CD4-positive, CD25-positive, alpha-beta regulatory T cell (primary cell): ENCODE data around the gene CNN2. TPM values are rescaled to one million over a fixed set of nuclear protein-coding genes. Genes with fewer than 3 reads are reported as not detected.

Experiments
- ATAC-seq, 2 donors: fragments of 150-1000 bp; cut with Tn5 transposase; one replicate each; pipeline ENCODE4 v1.10.0; 2021; ENCODE audit warnings: low read depth in 2 of 2, moderate number of reproducible peaks in 2 of 2, moderate library complexity in 1 of 2
- DNase-seq, 3 donors: peaks; one replicate each; pipeline versions ENCODE4 v3.0.0 to v3.0.0-alpha.2; 2012 to 2022; ENCODE audit warnings: mixed read lengths in 1 of 3
- H3K27ac ChIP-seq: one replicate; pipeline ENCODE4 v1.7.0; 2013; ENCODE audit warnings: mild to moderate bottlenecking, low read length; ENCODE audit not compliant: insufficient read depth, poor library complexity, severe bottlenecking
- H3K27me3 ChIP-seq: one replicate; pipeline ENCODE4 v1.7.0; 2013; ENCODE audit warnings: low read length; ENCODE audit not compliant: control insufficient read depth, insufficient read depth
- H3K36me3 ChIP-seq: one replicate; pipeline ENCODE4 v1.7.0; 2013; ENCODE audit warnings: mild to moderate bottlenecking, low read length, moderate library complexity; ENCODE audit not compliant: control insufficient read depth, insufficient read depth
- H3K4me1 ChIP-seq: 2 replicates; pipeline ENCODE4 v1.7.0; 2013; ENCODE audit warnings: mild to moderate bottlenecking, low read length; ENCODE audit not compliant: insufficient read depth, control insufficient read depth, poor library complexity, severe bottlenecking
- H3K4me3 ChIP-seq: one replicate; pipeline ENCODE4 v1.7.0; 2013; ENCODE audit warnings: low read depth, mild to moderate bottlenecking, low read length, moderate library complexity
- H3K9me3 ChIP-seq, 2 experiments: 1 replicate in 1 of 2; 2 replicates in 1 of 2; pipeline ENCODE4 v1.7.0; 2013; ENCODE audit warnings: low read length in 2 of 2, mild to moderate bottlenecking in 1 of 2, moderate library complexity in 1 of 2; ENCODE audit not compliant: control insufficient read depth in 2 of 2
- H3K27ac Mint-ChIP-seq, 3 donors: one replicate each; pipeline ENCODE4 v1.8.0; 2020 to 2022; ENCODE audit warnings: mild to moderate bottlenecking in 3 of 3, mixed read lengths in 3 of 3, moderate library complexity in 2 of 3
- H3K27me3 Mint-ChIP-seq: one replicate; pipeline ENCODE4 v1.8.0; 2022; ENCODE audit warnings: mild to moderate bottlenecking, mixed read lengths
- H3K36me3 Mint-ChIP-seq: one replicate; pipeline ENCODE4 v1.8.0; 2020; ENCODE audit warnings: mixed read lengths
- H3K4me1 Mint-ChIP-seq, 4 donors: one replicate each; pipeline ENCODE4 v1.8.0; 2020 to 2022; ENCODE audit warnings: mixed read lengths in 4 of 4, mild to moderate bottlenecking in 1 of 4
- H3K4me3 Mint-ChIP-seq, 4 donors: one replicate each; pipeline ENCODE4 v1.8.0; 2020 to 2022; ENCODE audit warnings: mild to moderate bottlenecking in 4 of 4, mixed read lengths in 4 of 4, moderate library complexity in 3 of 4
- H3K9me3 Mint-ChIP-seq, 7 donors: one replicate each; pipeline ENCODE4 v1.8.0; 2020 to 2022; ENCODE audit warnings: mixed read lengths in 7 of 7, mild to moderate bottlenecking in 3 of 7, moderate library complexity in 2 of 7
- polyA plus RNA-seq, 4 donors: library from polyadenylated mRNA; unstranded; fragments of 300-500 nt; fragmentation: Illumina TruSeq; gene quantifications; one replicate each; pipeline ENCODE4 v1.2.3, GENCODE V29; 2021
- total RNA-seq: library from RNA; stranded (reverse); gene quantifications from one replicate; pipeline ENCODE4 v1.2.3, GENCODE V29; 2022

The CNN2 gene
- total and polyA plus RNA-seq, 5 donors from 2014 or later, result 378 to 426 (median 397) TPM

- H3K9me3 ChIP-seq, result no peaks in the 10 kb centered on the region
- peaks cover 0 to 2% (median 0%) of the 10 kb centered on the region in 7 donors for H3K9me3 Mint-ChIP-seq
- H3K27ac Mint-ChIP-seq, result peak overlapping the region in 2 of 3 donors; percentile 36 to 60
- H3K36me3 Mint-ChIP-seq, result peaks cover 10% of the 10 kb centered on the region
- no peak overlapping the region for H3K4me3 ChIP-seq
- no peaks in the 10 kb centered on the region for H3K27me3 Mint-ChIP-seq
- H3K4me3 Mint-ChIP-seq, result peak overlapping the region; percentile 71 to 99 (median 82)
- H3K36me3 ChIP-seq, result peaks cover 2% of the 10 kb centered on the region
- DNase-seq (no peak), ATAC-seq (no peak)
- H3K4me1 Mint-ChIP-seq, result peaks cover 0 to 51% (median 15%) of the 10 kb centered on the region in 4 donors
- H3K4me1 ChIP-seq, result peaks cover 53% of the 10 kb centered on the region
- H3K27ac ChIP-seq, result peak overlapping the region; percentile 96
- H3K27me3 ChIP-seq, result no peaks in the 10 kb centered on the region
These were observed 39.2 kb downstream of the CNN2 start for GRCh38 chr19:1065606-1066109.

DNA sequence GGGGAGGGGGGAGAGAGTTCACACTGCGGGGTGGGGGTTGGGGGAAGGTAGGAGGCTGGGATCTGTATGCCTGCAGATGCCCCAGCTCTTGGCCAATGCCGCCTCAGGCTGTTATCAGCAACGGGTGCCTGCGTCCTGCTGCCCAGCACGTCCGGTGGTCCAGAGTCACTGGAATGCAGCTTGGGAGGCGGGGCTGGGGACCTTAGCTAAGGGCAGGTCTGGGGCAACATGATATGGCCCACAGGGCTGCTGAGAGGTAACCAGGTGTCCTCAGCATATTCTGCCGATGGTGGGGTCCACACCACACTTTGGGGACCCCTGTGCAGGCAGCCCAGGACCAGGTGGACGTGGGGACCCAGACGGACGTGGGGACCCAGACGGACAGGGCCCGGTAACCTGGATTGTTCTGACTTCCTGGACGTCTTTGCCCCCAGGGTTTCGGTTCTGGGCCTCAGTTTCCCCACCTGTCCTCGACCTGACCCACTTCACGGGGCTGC is 39.9 kb downstream of the CNN2 start:
- Mint-ChIP-seq H3K9me3 (peaks cover 0 to 2% (median 0%) of the 10 kb centered on the region in 7 donors), H3K4me1 (peaks cover 0 to 52% (median 15%) of the 10 kb centered on the region in 4 donors)
- peaks cover 58% of the 10 kb centered on the region for H3K4me1 ChIP-seq

GRCh38 chr19:1066748-1067340 is 40.4 kb downstream of the CNN2 start, which contains the start of gene ARHGAP45:
Gene ARHGAP45 (plus strand): TSS chr19:1067167. CDS start chr19:1067406, 239 bp downstream.
- ATAC-seq (peak; percentile 52 to 61), DNase-seq (peak; percentile 80 to 94 (median 86))
- Mint-ChIP-seq H3K27me3 (no peaks in the 10 kb centered on the region), H3K9me3 (peaks cover 0 to 2% (median 0%) of the 10 kb centered on the region in 7 donors), H3K4me3 (peak within 1 kb of the TSS; percentile 92 to 99 (median 96)), H3K27ac (peak within 1 kb of the TSS; percentile 92 to 94 (median 94)), H3K4me1 (peaks cover 0 to 56% (median 17%) of the 10 kb centered on the region in 4 donors), H3K36me3 (peaks cover 13% of the 10 kb centered on the region)
- Histone ChIP-seq H3K36me3 (peaks cover 8% of the 10 kb centered on the region), H3K27me3 (no peaks in the 10 kb centered on the region), H3K9me3 (no peaks in the 10 kb centered on the region), H3K4me1 (peaks cover 63% of the 10 kb centered on the region), H3K27ac (peak within 1 kb of the TSS; percentile 96), H3K4me3 (peak within 1 kb of the TSS; percentile 62)

More for the DNA sequence above, 39.9 kb downstream of the CNN2 start:
- H3K27ac Mint-ChIP-seq, result peak overlapping the region in 2 of 3 donors; percentile 60 to 71
- peaks cover 10% of the 10 kb centered on the region for H3K36me3 Mint-ChIP-seq
- Histone ChIP-seq H3K9me3 (no peaks in the 10 kb centered on the region), H3K27ac (peak overlapping the region; percentile 96), H3K36me3 (peaks cover 5% of the 10 kb centered on the region), H3K27me3 (no peaks in the 10 kb centered on the region), H3K4me3 (no peak overlapping the region)
- DNase-seq (no peak), ATAC-seq (no peak)
- H3K4me3 Mint-ChIP-seq, result peak overlapping the region; percentile 83 to 99 (median 87)
- no peaks in the 10 kb centered on the region for H3K27me3 Mint-ChIP-seq

GRCh38 chr19:1067341-1067957 is 41.0 kb downstream of the CNN2 start:
- peaks cover 0 to 62% (median 18%) of the 10 kb centered on the region in 4 donors for H3K4me1 Mint-ChIP-seq
- no peaks in the 10 kb centered on the region for H3K9me3 ChIP-seq
- H3K4me3 ChIP-seq, result peak overlapping the region; percentile 62
- no peaks in the 10 kb centered on the region for H3K27me3 ChIP-seq
- peaks cover 12% of the 10 kb centered on the region for H3K36me3 ChIP-seq
- H3K27ac ChIP-seq, result peak overlapping the region; percentile 96
- H3K4me3 Mint-ChIP-seq, result peak overlapping the region; percentile 92 to 99 (median 96)
- no peaks in the 10 kb centered on the region for H3K27me3 Mint-ChIP-seq
- DNase-seq, result peak in 2 of 3 donors; percentile 72 to 79
- H3K27ac Mint-ChIP-seq, result peak overlapping the region; percentile 92 to 94 (median 94)
- H3K36me3 Mint-ChIP-seq, result peaks cover 18% of the 10 kb centered on the region
- peaks cover 0 to 2% (median 0%) of the 10 kb centered on the region in 7 donors for H3K9me3 Mint-ChIP-seq
- peak; percentile 23 for ATAC-seq
- H3K4me1 ChIP-seq, result peaks cover 69% of the 10 kb centered on the region

- peak overlapping the region; percentile 92 to 96 (median 95) for H3K27ac Mint-ChIP-seq
These were observed 41.9 kb downstream of the CNN2 start for GRCh38 chr19:1068009-1069001.

DNA sequence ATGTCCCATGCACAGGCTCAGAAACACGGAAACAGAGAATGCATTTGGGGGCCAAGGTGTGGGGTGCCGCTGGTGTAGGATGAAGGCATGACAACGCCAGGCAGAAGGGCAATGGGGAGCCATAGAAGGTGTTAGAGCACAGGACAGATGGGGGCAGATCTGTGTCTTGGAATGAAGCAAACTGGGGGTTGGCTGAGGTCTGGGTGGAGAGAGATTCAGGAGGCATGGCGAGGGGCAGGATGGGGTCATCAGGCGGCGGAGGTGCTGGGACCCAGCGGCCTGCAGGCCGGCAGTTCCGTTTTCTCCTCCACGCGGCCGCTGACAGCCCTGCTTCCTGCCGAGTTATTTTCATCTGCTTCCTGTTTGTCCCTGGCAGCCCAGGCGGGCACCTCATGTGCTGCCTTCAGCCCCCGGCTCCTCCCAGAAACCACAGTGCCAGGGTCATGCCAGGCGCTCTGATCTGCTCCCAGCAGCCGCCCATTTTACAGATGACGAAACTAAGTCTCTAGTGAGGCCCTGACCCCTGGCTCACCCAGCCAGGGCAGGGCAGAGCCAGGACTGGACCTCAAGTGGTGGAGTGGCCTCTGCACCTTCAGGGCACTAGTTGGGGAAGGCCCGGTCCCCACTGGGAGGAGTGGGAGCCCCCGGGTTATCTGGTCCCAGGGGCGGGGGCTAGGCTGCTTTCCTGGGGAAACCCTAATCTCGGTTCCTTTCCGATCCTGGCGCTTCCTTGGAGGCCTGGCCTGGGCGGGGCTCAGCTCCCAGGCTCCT is 42.8 kb downstream of the CNN2 start:
- Histone ChIP-seq H3K4me3 (peak overlapping the region; percentile 75), H3K36me3 (peaks cover 27% of the 10 kb centered on the region), H3K9me3 (no peaks in the 10 kb centered on the region), H3K4me1 (peaks cover 84% of the 10 kb centered on the region), H3K27me3 (no peaks in the 10 kb centered on the region), H3K27ac (peak overlapping the region; percentile 96)
- DNase-seq (peak; percentile 66 to 95 (median 80)), ATAC-seq (peak; percentile 48 to 55)
- H3K27ac Mint-ChIP-seq, result peak overlapping the region; percentile 92 to 96 (median 95)
- H3K36me3 Mint-ChIP-seq, result peaks cover 27% of the 10 kb centered on the region
- peaks cover 0 to 71% (median 17%) of the 10 kb centered on the region in 4 donors for H3K4me1 Mint-ChIP-seq
- peaks cover 0 to 2% (median 0%) of the 10 kb centered on the region in 7 donors for H3K9me3 Mint-ChIP-seq
- peak overlapping the region; percentile 68 to 99 (median 95) for H3K4me3 Mint-ChIP-seq
- no peaks in the 10 kb centered on the region for H3K27me3 Mint-ChIP-seq

More at GRCh38 chr19:1068009-1069001, 41.9 kb downstream of the CNN2 start:
- Mint-ChIP-seq H3K4me1 (peaks cover 0 to 69% (median 18%) of the 10 kb centered on the region in 4 donors), H3K27me3 (no peaks in the 10 kb centered on the region), H3K9me3 (peaks cover 0 to 2% (median 0%) of the 10 kb centered on the region in 7 donors), H3K4me3 (peak overlapping the region; percentile 92 to 99 (median 96)), H3K36me3 (peaks cover 26% of the 10 kb centered on the region)
- H3K9me3 ChIP-seq, result no peaks in the 10 kb centered on the region
- ATAC-seq (peak; percentile 23 to 24), DNase-seq (peak; percentile 51 to 91 (median 82))
- H3K36me3 ChIP-seq, result peaks cover 21% of the 10 kb centered on the region
- peak overlapping the region; percentile 75 for H3K4me3 ChIP-seq
- peak overlapping the region; percentile 96 for H3K27ac ChIP-seq
- H3K27me3 ChIP-seq, result no peaks in the 10 kb centered on the region
- H3K4me1 ChIP-seq, result peaks cover 78% of the 10 kb centered on the region
